ENCODE data around the gene TMED10. TPM values are rescaled to one million over a fixed set of nuclear protein-coding genes. Genes with fewer than 3 reads are reported as not detected.

TMED10 gene
- total and polyA plus RNA-seq, 2 of the 13 experiments (the other 11 are each of a cell fraction or from before 2014, with no cell fraction given), result 311 to 377 TPM

- TF ChIP-seq IKZF1 (IDR thresholded peaks at IDR 0.05), result no peak
- peak; percentile 48; the same call in 1 of the 2 replicates for TF ChIP-seq POGZ (CRISPR knock-in tag; IDR thresholded peaks at IDR 0.05)
- TF ChIP-seq HMG20B (CRISPR knock-in tag; conservative IDR thresholded peaks at IDR 0.05), result peak; percentile 11; the same call in 1 of the 2 replicates
- TF ChIP-seq ZMYM2 (CRISPR knock-in tag; IDR thresholded peaks at IDR 0.05), result no peak; the same call in 1 of the 2 replicates
- no peak for TF ChIP-seq ZFP62 (CRISPR knock-in tag; IDR thresholded peaks at IDR 0.05)
- 0 out of 2 replicates have a peak, but pooled peaks have one; percentile 71 for TF ChIP-seq RFXANK (CRISPR knock-in tag; IDR thresholded peaks at IDR 0.05)
- TF ChIP-seq ZNF816 (CRISPR knock-in tag; IDR thresholded peaks at IDR 0.05; ENCODE audit: borderline replicate concordance), result no peak
- TF ChIP-seq U2AF1 (optimal IDR thresholded peaks at IDR 0.05; ENCODE audit: low read depth, low read length), result peak; percentile 34
- TF ChIP-seq JDP2 (CRISPR knock-in tag; IDR thresholded peaks at IDR 0.05; ENCODE audit: borderline replicate concordance), result no peak; the same call in 1 of the 2 replicates
- TF ChIP-seq ZNF18 (CRISPR knock-in tag; IDR thresholded peaks at IDR 0.05; ENCODE audit: insufficient replicate concordance), result peak; percentile 82
- TF ChIP-seq MEIS2 (CRISPR knock-in tag; IDR thresholded peaks at IDR 0.05), result peak; percentile 39; the same call in 1 of the 2 replicates
- no peak for TF ChIP-seq ZNF572 (CRISPR knock-in tag; IDR thresholded peaks at IDR 0.05)
- TF ChIP-seq TMF1 (CRISPR knock-in tag; IDR thresholded peaks at IDR 0.05; ENCODE audit: low read depth), result no peak; the same call in 1 of the 2 replicates
- 0 out of 2 replicates have a peak, but pooled peaks have one; percentile 29 for TF ChIP-seq HOMEZ (CRISPR knock-in tag; IDR thresholded peaks at IDR 0.05; ENCODE audit: low read depth)
- no peak for TF ChIP-seq ATRX (CRISPR knock-in tag; IDR thresholded peaks at IDR 0.05; ENCODE audit: borderline replicate concordance)
- peak; percentile 71; the same call in 1 of the 2 replicates for TF ChIP-seq MXD4 (CRISPR knock-in tag; IDR thresholded peaks at IDR 0.05)
- TF ChIP-seq ZGPAT (CRISPR knock-in tag; IDR thresholded peaks at IDR 0.05), result peak; percentile 87
- TF ChIP-seq ZHX2 (IDR thresholded peaks at IDR 0.05; ENCODE audit: low read depth), result peak; percentile 89
- peak; percentile 55; the same call in 1 of the 2 replicates for TF ChIP-seq ZHX2 (CRISPR knock-in tag; IDR thresholded peaks at IDR 0.05; ENCODE audit: borderline replicate concordance)
Measured at GRCh38 chr14:75176142-75176820, at the start of gene TMED10 (continued).
